Eye (tissue), 1 donor: ENCODE data around the gene ERICH6.

Experiments used
- DNase-seq: peaks from one replicate; pipeline ENCODE4 v3.0.0-alpha.2; 2015

The ERICH6 gene

GRCh38 chr3:150612494-150612893 is 91.2 kb downstream of the ERICH6 start:
- DNase-seq, result no peak

- no peak for DNase-seq
Measured at GRCh38 chr3:150611666-150612065, 92.1 kb downstream of the ERICH6 start.

GRCh38 chr3:150610785-150611184 is 92.9 kb downstream of the ERICH6 start:
- DNase-seq, result no peak

GRCh38 chr3:150609988-150610387 is 93.7 kb downstream of the ERICH6 start:
- no peak for DNase-seq
